Measurements from ENCODE around the gene SEPTIN8.

The SEPTIN8 gene

GRCh38 chr5:132777209-132778069, at the start of gene SEPTIN8:
Gene SEPTIN8, minus strand, starts transcription at chr5:132777239. Its CDS starts 102 bp downstream, at chr5:132777137.
- peak in 1 of 2 donors; percentile 25 for DNase-seq (ENCODE audit: low read depth in 1 of 2, low spot score in 1 of 2)

GRCh38 chr5:132826424-132827082, 49.5 kb upstream of the SEPTIN8 start:
- DNase-seq (ENCODE audit: low read depth in 1 of 2, low spot score in 1 of 2) = no peak

- no peak for DNase-seq (ENCODE audit: low read depth in 1 of 2, low spot score in 1 of 2)
These were observed 48.9 kb upstream of the SEPTIN8 start for GRCh38 chr5:132825834-132826391.

- DNase-seq (ENCODE audit: low read depth in 1 of 2, low spot score in 1 of 2) = no peak
These were observed 48.2 kb upstream of the SEPTIN8 start for GRCh38 chr5:132825033-132825833.

- DNase-seq (ENCODE audit: low read depth in 1 of 2, low spot score in 1 of 2) = no peak
These were observed 47.4 kb upstream of the SEPTIN8 start for GRCh38 chr5:132824426-132824825.

GRCh38 chr5:132823481-132824050, 46.5 kb upstream of the SEPTIN8 start:
- DNase-seq (ENCODE audit: low read depth in 1 of 2, low spot score in 1 of 2) = no peak

- no peak for DNase-seq (ENCODE audit: low read depth in 1 of 2, low spot score in 1 of 2)
These were observed 45.8 kb upstream of the SEPTIN8 start for GRCh38 chr5:132822650-132823480.

GRCh38 chr5:132821791-132822190, 44.8 kb upstream of the SEPTIN8 start:
- no peak for DNase-seq (ENCODE audit: low read depth in 1 of 2, low spot score in 1 of 2)

GRCh38 chr5:132821350-132821749, 44.3 kb upstream of the SEPTIN8 start:
- no peak for DNase-seq (ENCODE audit: low read depth in 1 of 2, low spot score in 1 of 2)

GRCh38 chr5:132820162-132820754, 43.2 kb upstream of the SEPTIN8 start:
- DNase-seq (ENCODE audit: low read depth in 1 of 2, low spot score in 1 of 2) = peak; percentile 74 to 79

- no peak for DNase-seq (ENCODE audit: low read depth in 1 of 2, low spot score in 1 of 2)
These were observed 42.4 kb upstream of the SEPTIN8 start for GRCh38 chr5:132819468-132819867.

- no peak for DNase-seq (ENCODE audit: low read depth in 1 of 2, low spot score in 1 of 2)
These were observed 40.0 kb upstream of the SEPTIN8 start for GRCh38 chr5:132817011-132817410.

GRCh38 chr5:132816554-132816953, 39.5 kb upstream of the SEPTIN8 start:
- no peak for DNase-seq (ENCODE audit: low read depth in 1 of 2, low spot score in 1 of 2)

- no peak for DNase-seq (ENCODE audit: low read depth in 1 of 2, low spot score in 1 of 2)
These were observed 39.0 kb upstream of the SEPTIN8 start for GRCh38 chr5:132816083-132816482.

- DNase-seq (ENCODE audit: low read depth in 1 of 2, low spot score in 1 of 2) = no peak
These were observed 38.4 kb upstream of the SEPTIN8 start for GRCh38 chr5:132815454-132815853.

- no peak for DNase-seq (ENCODE audit: low read depth in 1 of 2, low spot score in 1 of 2)
These were observed 37.7 kb upstream of the SEPTIN8 start for GRCh38 chr5:132814503-132815294.

- peak in 1 of 2 donors; percentile 16 for DNase-seq (ENCODE audit: low read depth in 1 of 2, low spot score in 1 of 2)
These were observed 36.8 kb upstream of the SEPTIN8 start for GRCh38 chr5:132813599-132814502.
